ENCODE data around the gene FZR1.
A peak's percentile ranks its signal among the peaks of the same experiment; 100 is the strongest.
"Not testable (repeated sequence)": the region's sequence is repeated elsewhere in the genome, so short reads cannot be mapped to it uniquely, and the experiment has no call there.

The FZR1 gene

GRCh38 chr19:3577723-3578344 is 71.7 kb downstream of the FZR1 start:
- Histone ChIP-seq H3K4me1 (ENCODE audit: control insufficient read depth, low read depth, low read length) (peaks cover 4% of the 10 kb centered on the region), H3K18ac (ENCODE audit: low read length) (peak overlapping the region; percentile 35), H3K4me3 (ENCODE audit: low read length) (no peak overlapping the region), H2AK5ac (ENCODE audit: low read length) (no peak overlapping the region), H2BK15ac (replicated peaks; ENCODE audit: low read depth) (no peak overlapping the region), H2BK5ac (ENCODE audit: low read length) (no peak overlapping the region), H3K79me1 (ENCODE audit: low read length) (no peaks in the 10 kb centered on the region), H3K9ac (ENCODE audit: low read length) (peak overlapping the region; percentile 64), H3K79me2 (ENCODE audit: control insufficient read depth, insufficient read depth, low read length) (no peaks in the 10 kb centered on the region), H4K8ac (ENCODE audit: low read depth, low read length) (no peak overlapping the region), H3K4ac (ENCODE audit: low read depth, low read length) (no peak overlapping the region), H4K5ac (ENCODE audit: low read length) (no peak overlapping the region), H3K4me2 (ENCODE audit: low read length) (peak overlapping the region; percentile 25), H3K56ac (ENCODE audit: low read length) (peak overlapping the region; percentile 76), H3K27ac (ENCODE audit: low read depth, low read length) (no peak overlapping the region), H3K27me3 (ENCODE audit: insufficient read depth, low read length, poor library complexity) (no peaks in the 10 kb centered on the region), H3K36me3 (ENCODE audit: control insufficient read depth, insufficient read depth, low read length) (no peaks in the 10 kb centered on the region), H3K23ac (ENCODE audit: low read length) (no peak overlapping the region), H2BK120ac (ENCODE audit: low read depth, low read length) (no peak overlapping the region)
- DNase-seq, result peak; percentile 45
- no CpG with 5 or more reads among the region's 60 CpGs for WGBS (ENCODE audit: extremely low coverage, insufficient coverage, low lambda C conversion rate)

- Histone ChIP-seq H4K5ac (ENCODE audit: low read length) (no peak overlapping the region), H3K27ac (ENCODE audit: low read depth, low read length) (no peak overlapping the region), H4K8ac (ENCODE audit: low read depth, low read length) (no peak overlapping the region), H2BK120ac (ENCODE audit: low read depth, low read length) (no peak overlapping the region), H3K18ac (ENCODE audit: low read length) (no peak overlapping the region), H3K4me2 (ENCODE audit: low read length) (no peak overlapping the region), H3K9ac (ENCODE audit: low read length) (no peak overlapping the region), H3K79me1 (ENCODE audit: low read length) (no peaks in the 10 kb centered on the region), H3K36me3 (ENCODE audit: control insufficient read depth, insufficient read depth, low read length) (no peaks in the 10 kb centered on the region), H3K23ac (ENCODE audit: low read length) (no peak overlapping the region), H3K56ac (ENCODE audit: low read length) (no peak overlapping the region), H2BK15ac (replicated peaks; ENCODE audit: low read depth) (no peak overlapping the region), H3K79me2 (ENCODE audit: control insufficient read depth, insufficient read depth, low read length) (no peaks in the 10 kb centered on the region), H2AK5ac (ENCODE audit: low read length) (no peak overlapping the region), H2BK5ac (ENCODE audit: low read length) (no peak overlapping the region), H3K27me3 (ENCODE audit: insufficient read depth, low read length, poor library complexity) (no peaks in the 10 kb centered on the region), H3K4me1 (ENCODE audit: control insufficient read depth, low read depth, low read length) (peaks cover 4% of the 10 kb centered on the region), H3K4me3 (ENCODE audit: low read length) (no peak overlapping the region), H3K4ac (ENCODE audit: low read depth, low read length) (no peak overlapping the region)
- no peak for DNase-seq
- no CpG with 5 or more reads among the region's 17 CpGs for WGBS (ENCODE audit: extremely low coverage, insufficient coverage, low lambda C conversion rate)
Measured at GRCh38 chr19:3578390-3578789, 72.3 kb downstream of the FZR1 start.

- no peak overlapping the region for H3K23ac ChIP-seq (ENCODE audit: low read length)
- H3K36me3 ChIP-seq (ENCODE audit: control insufficient read depth, insufficient read depth, low read length), result no peaks in the 10 kb centered on the region
- H3K4me1 ChIP-seq (ENCODE audit: control insufficient read depth, low read depth, low read length), result peaks cover 4% of the 10 kb centered on the region
- H3K79me1 ChIP-seq (ENCODE audit: low read length), result no peaks in the 10 kb centered on the region
- no peak overlapping the region for H2AK5ac ChIP-seq (ENCODE audit: low read length)
- no peak overlapping the region for H2BK5ac ChIP-seq (ENCODE audit: low read length)
- no peak overlapping the region for H3K4me2 ChIP-seq (ENCODE audit: low read length)
- no peak overlapping the region for H3K4me3 ChIP-seq (ENCODE audit: low read length)
- no peak overlapping the region for H3K18ac ChIP-seq (ENCODE audit: low read length)
- no peak overlapping the region for H4K8ac ChIP-seq (ENCODE audit: low read depth, low read length)
- no peaks in the 10 kb centered on the region for H3K79me2 ChIP-seq (ENCODE audit: control insufficient read depth, insufficient read depth, low read length)
- WGBS (ENCODE audit: extremely low coverage, insufficient coverage, low lambda C conversion rate), result no CpG with 5 or more reads among the region's 11 CpGs
- peaks cover 2% of the 10 kb centered on the region for H3K27me3 ChIP-seq (ENCODE audit: insufficient read depth, low read length, poor library complexity)
- H3K9ac ChIP-seq (ENCODE audit: low read length), result no peak overlapping the region
- no peak overlapping the region for H3K56ac ChIP-seq (ENCODE audit: low read length)
- no peak overlapping the region for H3K4ac ChIP-seq (ENCODE audit: low read depth, low read length)
- DNase-seq, result no peak
- no peak overlapping the region for H3K27ac ChIP-seq (ENCODE audit: low read depth, low read length)
- H2BK120ac ChIP-seq (ENCODE audit: low read depth, low read length), result no peak overlapping the region
- no peak overlapping the region for H4K5ac ChIP-seq (ENCODE audit: low read length)
- no peak overlapping the region for H2BK15ac ChIP-seq (replicated peaks; ENCODE audit: low read depth)
Measured at GRCh38 chr19:3580156-3580934, 74.2 kb downstream of the FZR1 start.

GRCh38 chr19:3581792-3582191 is 75.7 kb downstream of the FZR1 start:
- H3K79me2 ChIP-seq (ENCODE audit: control insufficient read depth, insufficient read depth, low read length); H4K5ac ChIP-seq (ENCODE audit: low read length); H2BK15ac ChIP-seq (replicated peaks; ENCODE audit: low read depth); H2AK5ac ChIP-seq (ENCODE audit: low read length); DNase-seq; H3K4ac ChIP-seq (ENCODE audit: low read depth, low read length); H2BK5ac ChIP-seq (ENCODE audit: low read length); H3K56ac ChIP-seq (ENCODE audit: low read length); H3K36me3 ChIP-seq (ENCODE audit: control insufficient read depth, insufficient read depth, low read length); H3K9ac ChIP-seq (ENCODE audit: low read length); H3K4me1 ChIP-seq (ENCODE audit: control insufficient read depth, low read depth, low read length); H3K27me3 ChIP-seq (ENCODE audit: insufficient read depth, low read length, poor library complexity); H3K4me3 ChIP-seq (ENCODE audit: low read length); H3K4me2 ChIP-seq (ENCODE audit: low read length); H3K27ac ChIP-seq (ENCODE audit: low read depth, low read length); H4K8ac ChIP-seq (ENCODE audit: low read depth, low read length); H2BK120ac ChIP-seq (ENCODE audit: low read depth, low read length); H3K18ac ChIP-seq (ENCODE audit: low read length); H3K23ac ChIP-seq (ENCODE audit: low read length); H3K79me1 ChIP-seq (ENCODE audit: low read length): not testable (repeated sequence)
- WGBS (ENCODE audit: extremely low coverage, insufficient coverage, low lambda C conversion rate), result no CpG with 5 or more reads among the region's 4 CpGs

- not testable (repeated sequence) for H3K4me1 ChIP-seq (ENCODE audit: control insufficient read depth, low read depth, low read length); DNase-seq; H2BK120ac ChIP-seq (ENCODE audit: low read depth, low read length); H3K4me2 ChIP-seq (ENCODE audit: low read length); H3K27me3 ChIP-seq (ENCODE audit: insufficient read depth, low read length, poor library complexity); H3K27ac ChIP-seq (ENCODE audit: low read depth, low read length); H3K36me3 ChIP-seq (ENCODE audit: control insufficient read depth, insufficient read depth, low read length); H3K23ac ChIP-seq (ENCODE audit: low read length); H3K9ac ChIP-seq (ENCODE audit: low read length); H2BK5ac ChIP-seq (ENCODE audit: low read length); H4K8ac ChIP-seq (ENCODE audit: low read depth, low read length); H3K18ac ChIP-seq (ENCODE audit: low read length); H3K56ac ChIP-seq (ENCODE audit: low read length); H3K79me2 ChIP-seq (ENCODE audit: control insufficient read depth, insufficient read depth, low read length); H4K5ac ChIP-seq (ENCODE audit: low read length); H3K4ac ChIP-seq (ENCODE audit: low read depth, low read length); H3K79me1 ChIP-seq (ENCODE audit: low read length); H2AK5ac ChIP-seq (ENCODE audit: low read length); H3K4me3 ChIP-seq (ENCODE audit: low read length); H2BK15ac ChIP-seq (replicated peaks; ENCODE audit: low read depth)
- WGBS (ENCODE audit: extremely low coverage, insufficient coverage, low lambda C conversion rate), result no CpG with 5 or more reads among the region's 15 CpGs
Measured at GRCh38 chr19:3584036-3584802, 78.1 kb downstream of the FZR1 start.

All from mesendoderm (in vitro differentiated cells).